Esophagus muscularis mucosa (tissue), 4 donors: Measurements from ENCODE around the gene COG2. TPM values are rescaled to one million over a fixed set of nuclear protein-coding genes. Genes with fewer than 3 reads are reported as not detected.
A peak's percentile ranks its signal among the peaks of the same experiment; 100 is the strongest.

ENCODE experiments used
- DNase-seq: peaks from one replicate; pipeline ENCODE4 v3.0.0-alpha.2; 2017; ENCODE audit errors: extremely low spot score
- H3K27ac ChIP-seq, 4 donors: fragments of 200-600 bp; sonication (generic); replicated peaks in 1 of 4; 1 replicate in 3 of 4; 2 replicates in 1 of 4; pipeline ENCODE4 v1.5.1; 2016 to 2019; ENCODE audit warnings: mild to moderate bottlenecking in 1 of 4
- H3K27me3 ChIP-seq, 4 donors: fragments of 200-600 bp; sonication (generic); one replicate each; pipeline versions ENCODE4 v1.5.1 to v1.6.0; 2016 to 2019
- H3K36me3 ChIP-seq, 4 donors: fragments of 200-600 bp; sonication (generic); one replicate each; pipeline ENCODE4 v1.5.1; 2016 to 2019
- H3K4me1 ChIP-seq, 4 donors: fragments of 200-600 bp; sonication (generic); one replicate each; pipeline ENCODE4 v1.5.1; 2016 to 2019
- H3K4me3 ChIP-seq, 4 donors: fragments of 200-600 bp; sonication (generic); 1 replicate in 2 of 4; 2 replicates in 2 of 4; pipeline ENCODE4 v1.5.1; 2016 to 2019; ENCODE audit warnings: mild to moderate bottlenecking in 4 of 4, moderate library complexity in 1 of 4
- H3K9me3 ChIP-seq, 4 donors: fragments of 200-600 bp; sonication (generic); 1 replicate in 3 of 4; 2 replicates in 1 of 4; pipeline ENCODE4 v1.5.1; 2016 to 2019
- EP300 ChIP-seq: sonication (generic); formaldehyde crosslinking; IDR thresholded peaks from one replicate; pipeline ENCODE4 v1.6.1; 2017; ENCODE audit warnings: antibody characterized with exemption
- POLR2A ChIP-seq: fragments of 450-650 bp; IDR thresholded peaks from one replicate; pipeline ENCODE4 v1.6.1; 2017; ENCODE audit warnings: antibody characterized with exemption, moderate library complexity, mild to moderate bottlenecking, low read depth
- POLR2AphosphoS5 ChIP-seq, 2 donors: sonication (generic); formaldehyde crosslinking; IDR thresholded peaks; one replicate each; pipeline ENCODE4 v1.6.1; 2017; ENCODE audit warnings: antibody characterized with exemption in 2 of 2
- WGBS: methylation state at CpG from one replicate; pipeline ENCODE4 v1.1.5; 2018; 5-methylcytosine and 5-hydroxymethylcytosine counted together
- intact Hi-C: fragments of 100-400 bp; cut with DNase I; formaldehyde crosslinking; loops from one replicate; pipeline ENCODE4 v1.15.1; 2023
- total RNA-seq, 4 donors: library from RNA; depleted of rRNA; stranded (reverse); fragments of >200 nt; gene quantifications; one replicate each; pipeline versions ENCODE4 v1.1.0 to v1.2.1, GENCODE V29; 2016
- TF ChIP-seq, protein P1 (sequence below), 3 experiments: fragments of 200-600 bp in 2 of 3; fragments of 450-650 bp in 1 of 3; sonication (generic) in 2 of 3; IDR thresholded peaks; one replicate each; pipeline ENCODE4 v1.5.1; 2017 to 2019; ENCODE audit warnings: antibody characterized with exemption in 3 of 3, mild to moderate bottlenecking in 2 of 3, moderate library complexity in 1 of 3

COG2 gene
- total RNA-seq, 4 donors from 2014 or later, result 20.9 to 23.9 (median 22.5) TPM

DNA sequence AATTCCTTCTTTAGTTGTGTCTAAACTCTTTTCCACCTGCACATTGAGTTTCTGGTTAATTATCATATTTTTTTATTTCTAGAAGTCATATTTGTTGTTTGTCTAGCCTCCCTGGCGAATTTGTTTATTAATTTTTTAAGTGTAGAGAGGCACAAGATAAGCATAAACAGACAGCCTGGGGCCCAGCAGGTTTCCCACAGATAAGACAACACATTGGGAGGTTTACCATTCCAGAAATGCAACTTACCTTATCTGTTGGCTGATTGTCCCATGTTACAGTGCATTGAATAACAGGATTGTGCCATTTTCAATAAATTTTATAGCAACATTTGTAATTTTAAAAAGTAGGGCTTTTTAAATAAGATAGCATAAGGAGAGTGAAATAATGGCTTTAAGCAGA is 34.9 kb downstream of the COG2 start:
- Histone ChIP-seq H3K27ac (no peak overlapping the region), H3K4me1 (peaks cover 5 to 12% (median 10%) of the 10 kb centered on the region in 4 donors), H3K4me3 (no peak overlapping the region), H3K36me3 (peaks cover 12 to 82% (median 60%) of the 10 kb centered on the region in 4 donors), H3K27me3 (no peaks in the 10 kb centered on the region), H3K9me3 (no peaks in the 10 kb centered on the region)
- TF ChIP-seq EP300, result no peak
- DNase-seq, result no peak
- intact Hi-C loops, result no loop called here
- WGBS, result 100% methylated on average over 1 of the region's 1 CpG

DNA sequence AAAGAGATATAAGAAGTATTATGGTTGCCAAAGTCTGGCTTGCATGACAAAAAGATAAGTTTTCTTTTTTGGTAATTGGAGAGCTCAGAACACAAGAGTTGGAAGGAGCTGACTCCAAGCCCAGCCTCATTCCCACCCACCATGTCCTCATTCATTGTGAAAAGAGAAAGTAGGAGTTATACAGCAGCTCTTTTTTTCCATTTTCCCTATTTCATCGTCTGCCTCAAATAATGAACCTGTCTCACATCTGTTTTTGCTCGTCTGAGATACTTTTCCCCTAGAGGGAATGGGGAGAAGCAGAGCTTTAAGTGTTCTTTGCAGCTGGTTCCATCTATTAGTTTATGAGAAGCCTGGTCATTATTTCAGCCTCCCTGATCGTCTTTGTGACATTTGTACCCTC is 36.9 kb downstream of the COG2 start:
- H3K4me1 ChIP-seq, result peaks cover 12 to 23% (median 21%) of the 10 kb centered on the region in 4 donors
- 56% methylated on average over 3 of the region's 3 CpGs for WGBS
- peaks cover 15 to 74% (median 53%) of the 10 kb centered on the region in 4 donors for H3K36me3 ChIP-seq
- TF ChIP-seq, protein P1, sequence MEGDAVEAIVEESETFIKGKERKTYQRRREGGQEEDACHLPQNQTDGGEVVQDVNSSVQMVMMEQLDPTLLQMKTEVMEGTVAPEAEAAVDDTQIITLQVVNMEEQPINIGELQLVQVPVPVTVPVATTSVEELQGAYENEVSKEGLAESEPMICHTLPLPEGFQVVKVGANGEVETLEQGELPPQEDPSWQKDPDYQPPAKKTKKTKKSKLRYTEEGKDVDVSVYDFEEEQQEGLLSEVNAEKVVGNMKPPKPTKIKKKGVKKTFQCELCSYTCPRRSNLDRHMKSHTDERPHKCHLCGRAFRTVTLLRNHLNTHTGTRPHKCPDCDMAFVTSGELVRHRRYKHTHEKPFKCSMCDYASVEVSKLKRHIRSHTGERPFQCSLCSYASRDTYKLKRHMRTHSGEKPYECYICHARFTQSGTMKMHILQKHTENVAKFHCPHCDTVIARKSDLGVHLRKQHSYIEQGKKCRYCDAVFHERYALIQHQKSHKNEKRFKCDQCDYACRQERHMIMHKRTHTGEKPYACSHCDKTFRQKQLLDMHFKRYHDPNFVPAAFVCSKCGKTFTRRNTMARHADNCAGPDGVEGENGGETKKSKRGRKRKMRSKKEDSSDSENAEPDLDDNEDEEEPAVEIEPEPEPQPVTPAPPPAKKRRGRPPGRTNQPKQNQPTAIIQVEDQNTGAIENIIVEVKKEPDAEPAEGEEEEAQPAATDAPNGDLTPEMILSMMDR (IDR thresholded peaks at IDR 0.05), result no peak
- no peak for TF ChIP-seq POLR2AphosphoS5 (IDR thresholded peaks at IDR 0.05)
- no peak for TF ChIP-seq EP300
- TF ChIP-seq POLR2A, result no peak
- no peak for DNase-seq
- intact Hi-C loops, result no loop called here
- H3K27ac ChIP-seq, result no peak overlapping the region
- H3K9me3 ChIP-seq, result no peaks in the 10 kb centered on the region
- H3K27me3 ChIP-seq, result no peaks in the 10 kb centered on the region
- no peak overlapping the region for H3K4me3 ChIP-seq

DNA sequence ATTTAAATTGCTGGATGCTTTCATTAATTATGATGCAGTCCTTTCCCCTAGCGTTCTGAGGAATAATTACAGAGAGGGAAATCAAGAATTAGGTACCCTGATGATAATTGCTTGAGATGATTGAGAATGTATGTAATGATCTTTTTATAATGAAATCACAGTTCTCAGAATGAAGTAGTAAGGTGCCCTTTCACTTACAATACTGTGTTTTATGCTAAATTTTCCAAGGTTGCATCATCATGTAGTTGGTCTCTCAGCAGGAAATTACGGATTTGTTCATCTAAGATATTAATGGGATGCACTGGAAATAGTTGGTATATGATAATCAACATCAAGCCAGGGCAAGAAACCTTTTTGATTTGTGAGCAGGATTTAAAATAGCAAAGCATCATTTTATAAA is 37.5 kb downstream of the COG2 start:
- no peaks in the 10 kb centered on the region for H3K9me3 ChIP-seq
- H3K27me3 ChIP-seq, result no peaks in the 10 kb centered on the region
- TF ChIP-seq POLR2AphosphoS5 (IDR thresholded peaks at IDR 0.05), result no peak
- TF ChIP-seq, protein P1 (IDR thresholded peaks at IDR 0.05), result no peak
- TF ChIP-seq POLR2A, result no peak
- TF ChIP-seq EP300, result no peak
- WGBS, result 92% methylated on average over 2 of the region's 2 CpGs
- H3K27ac ChIP-seq, result no peak overlapping the region
- no peak for DNase-seq
- no peak overlapping the region for H3K4me3 ChIP-seq
- H3K36me3 ChIP-seq, result peaks cover 18 to 77% (median 56%) of the 10 kb centered on the region in 4 donors
- intact Hi-C loops, result no loop called here
- H3K4me1 ChIP-seq, result peaks cover 12 to 23% (median 21%) of the 10 kb centered on the region in 4 donors

DNA sequence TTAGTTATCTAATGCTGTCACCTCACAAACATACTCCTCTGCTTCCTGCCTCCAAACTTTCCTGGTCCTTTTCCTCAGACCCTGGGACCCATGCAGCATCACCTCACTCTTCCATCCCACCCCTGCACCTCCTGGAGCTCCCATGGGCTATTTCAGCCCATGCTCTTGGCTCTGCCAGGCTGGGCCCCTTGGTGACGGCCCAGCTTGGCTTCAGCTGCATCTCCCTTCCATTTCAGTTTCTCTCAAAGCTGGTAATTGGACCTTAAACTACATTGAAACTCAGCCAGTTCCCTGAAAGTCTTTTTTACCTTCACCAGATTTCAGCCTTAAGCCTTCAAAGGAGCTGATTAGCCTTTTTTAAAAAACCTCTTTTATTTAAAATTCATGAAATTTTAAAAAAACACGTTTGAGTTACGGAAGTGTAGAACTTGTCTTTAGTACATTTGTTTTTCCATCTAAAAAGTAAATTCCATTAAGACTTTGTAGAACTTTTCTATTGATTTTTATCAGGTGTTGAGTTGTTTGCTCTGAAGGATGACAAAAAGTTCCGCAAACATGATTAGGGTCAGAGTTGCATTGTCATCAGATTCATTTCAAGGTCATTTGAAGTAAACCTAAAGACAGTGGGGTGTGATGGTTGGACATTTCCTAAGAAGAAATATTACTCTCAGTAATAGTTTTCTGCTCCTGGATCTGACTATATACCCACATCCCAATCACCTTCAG is 38.2 kb downstream of the COG2 start:
- DNase-seq, result no peak
- H3K4me3 ChIP-seq, result no peak overlapping the region
- H3K27me3 ChIP-seq, result no peaks in the 10 kb centered on the region
- TF ChIP-seq EP300 (no peak), POLR2A (no peak), POLR2AphosphoS5 (IDR thresholded peaks at IDR 0.05) (no peak)
- TF ChIP-seq, protein P1 (IDR thresholded peaks at IDR 0.05), result no peak
- intact Hi-C loops, result no loop called here
- H3K9me3 ChIP-seq, result no peaks in the 10 kb centered on the region
- peaks cover 22 to 78% (median 58%) of the 10 kb centered on the region in 4 donors for H3K36me3 ChIP-seq
- H3K27ac ChIP-seq, result no peak overlapping the region
- H3K4me1 ChIP-seq, result peaks cover 12 to 23% (median 21%) of the 10 kb centered on the region in 4 donors
- 65% methylated on average over 4 of the region's 4 CpGs for WGBS

DNA sequence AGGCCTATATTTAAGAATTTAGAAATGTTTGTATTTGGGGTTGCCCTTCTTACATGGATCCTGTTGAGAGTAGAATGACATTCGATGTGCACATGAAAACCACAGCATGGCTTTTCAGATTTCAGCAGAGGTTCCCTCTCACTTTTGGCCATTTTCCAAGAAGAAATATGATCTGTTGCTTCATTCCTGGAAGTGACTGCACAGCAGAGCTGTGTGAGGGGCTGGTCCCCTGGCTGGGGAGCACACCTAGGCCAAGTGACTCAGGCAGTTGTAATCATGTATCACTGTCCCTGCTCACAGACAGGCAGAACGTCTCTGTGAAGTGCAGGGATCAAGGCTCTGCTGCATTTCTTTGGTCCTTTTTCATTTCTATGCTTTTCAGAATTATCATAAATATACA is 39.3 kb downstream of the COG2 start:
- no peak for TF ChIP-seq POLR2AphosphoS5 (IDR thresholded peaks at IDR 0.05)
- TF ChIP-seq, protein P1 (IDR thresholded peaks at IDR 0.05), result no peak
- no peak for TF ChIP-seq EP300
- H3K4me1 ChIP-seq, result peaks cover 12 to 23% (median 21%) of the 10 kb centered on the region in 4 donors
- no peak for DNase-seq
- intact Hi-C loops, result no loop called here
- 18% methylated on average over 2 of the region's 2 CpGs for WGBS
- peaks cover 22 to 78% (median 61%) of the 10 kb centered on the region in 4 donors for H3K36me3 ChIP-seq
- H3K27ac ChIP-seq, result peak overlapping the region in 1 of 4 donors; percentile 22
- no peaks in the 10 kb centered on the region for H3K27me3 ChIP-seq
- H3K9me3 ChIP-seq, result no peaks in the 10 kb centered on the region
- no peak overlapping the region for H3K4me3 ChIP-seq
